ENCODE measurements around the gene C19orf81. TPM values are rescaled to one million over a fixed set of nuclear protein-coding genes. Genes with fewer than 3 reads are reported as not detected.
A peak's percentile ranks its signal among the peaks of the same experiment; 100 is the strongest.

Gene C19orf81
- total and polyA plus RNA-seq, 4 experiments from 2014 or later, result not detected

DNA sequence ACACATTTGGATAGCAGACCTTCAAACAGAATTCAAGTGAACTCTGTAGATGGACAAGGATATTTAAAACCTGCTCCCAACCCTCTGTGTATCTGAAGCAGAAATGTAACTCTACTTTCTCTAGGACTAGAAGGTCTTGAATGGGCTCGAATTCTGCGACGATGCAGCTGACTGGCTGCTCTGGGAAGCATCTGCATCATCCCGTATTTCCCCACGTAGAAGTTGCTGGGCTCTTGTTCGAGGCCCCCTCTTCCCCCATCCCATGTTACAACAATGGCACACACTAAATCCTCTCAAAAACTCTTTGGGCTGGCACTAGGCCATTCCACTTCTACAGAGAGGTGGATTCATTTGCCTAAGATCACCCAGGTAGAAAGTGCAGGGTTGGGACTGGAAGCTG lies 15.0 kb downstream of the C19orf81 start:
- Histone ChIP-seq H3K27ac (ENCODE audit: low read depth, low read length) (no peak overlapping the region), H3K9me3 (ENCODE audit: control insufficient read depth in 1 of 2, low read length in 2 of 2) (no peaks in the 10 kb centered on the region), H3K27me3 (ENCODE audit: insufficient read depth, low read length) (peaks cover 4% of the 10 kb centered on the region), H3K4me3 (ENCODE audit: low read length in 2 of 2) (no peak overlapping the region), H3K4me1 (ENCODE audit: insufficient read depth, low read length) (peaks cover under 1% of the 10 kb centered on the region), H3K36me3 (ENCODE audit: insufficient read depth, low read length) (no peaks in the 10 kb centered on the region)
- POLR2A ChIA-PET (ENCODE audit: partially characterized antibody), result no interaction called here
- CTCF ChIA-PET (ENCODE audit: partially characterized antibody), result no interaction called here
- Mint-ChIP-seq H3K27me3 (peaks cover 23 to 34% of the 10 kb centered on the region in 2 donors), H3K9me3 (peaks cover 0 to 10% (median 4%) of the 10 kb centered on the region in 8 donors), H3K4me1 (peaks cover 0 to 2% (median 0%) of the 10 kb centered on the region in 4 donors), H3K27ac (no peak overlapping the region), H3K4me3 (no peak overlapping the region), H3K36me3 (peaks cover 0 to 1% of the 10 kb centered on the region in 2 donors)
- intact Hi-C loops (cut with micrococcal nuclease), result no loop called here
- DNase-seq, result no peak

- H3K27ac ChIP-seq (ENCODE audit: low read depth, low read length), result no peak overlapping the region
- no peak overlapping the region for H3K27ac Mint-ChIP-seq
- no peaks in the 10 kb centered on the region for H3K27me3 ChIP-seq (ENCODE audit: insufficient read depth, low read length)
- H3K27me3 Mint-ChIP-seq, result peaks cover 26 to 38% of the 10 kb centered on the region in 2 donors
- H3K4me3 Mint-ChIP-seq, result no peak overlapping the region
- no peaks in the 10 kb centered on the region for H3K9me3 ChIP-seq (ENCODE audit: control insufficient read depth in 1 of 2, low read length in 2 of 2)
- H3K36me3 ChIP-seq (ENCODE audit: insufficient read depth, low read length), result no peaks in the 10 kb centered on the region
- H3K4me1 Mint-ChIP-seq, result peaks cover 0 to 4% (median 0%) of the 10 kb centered on the region in 4 donors
- no peak for DNase-seq
- H3K4me1 ChIP-seq (ENCODE audit: insufficient read depth, low read length), result no peaks in the 10 kb centered on the region
- ChIA-PET POLR2A (ENCODE audit: partially characterized antibody) (no interaction called here), CTCF (ENCODE audit: partially characterized antibody) (no interaction called here)
- H3K36me3 Mint-ChIP-seq, result peaks cover 0 to 3% of the 10 kb centered on the region in 2 donors
- intact Hi-C loops (cut with micrococcal nuclease), result no loop called here
- peaks cover 0 to 5% (median 0%) of the 10 kb centered on the region in 8 donors for H3K9me3 Mint-ChIP-seq
- H3K4me3 ChIP-seq (ENCODE audit: low read length in 2 of 2), result no peak overlapping the region
These were observed 17.3 kb downstream of the C19orf81 start for GRCh38 chr19:50666346-50667176.

DNA sequence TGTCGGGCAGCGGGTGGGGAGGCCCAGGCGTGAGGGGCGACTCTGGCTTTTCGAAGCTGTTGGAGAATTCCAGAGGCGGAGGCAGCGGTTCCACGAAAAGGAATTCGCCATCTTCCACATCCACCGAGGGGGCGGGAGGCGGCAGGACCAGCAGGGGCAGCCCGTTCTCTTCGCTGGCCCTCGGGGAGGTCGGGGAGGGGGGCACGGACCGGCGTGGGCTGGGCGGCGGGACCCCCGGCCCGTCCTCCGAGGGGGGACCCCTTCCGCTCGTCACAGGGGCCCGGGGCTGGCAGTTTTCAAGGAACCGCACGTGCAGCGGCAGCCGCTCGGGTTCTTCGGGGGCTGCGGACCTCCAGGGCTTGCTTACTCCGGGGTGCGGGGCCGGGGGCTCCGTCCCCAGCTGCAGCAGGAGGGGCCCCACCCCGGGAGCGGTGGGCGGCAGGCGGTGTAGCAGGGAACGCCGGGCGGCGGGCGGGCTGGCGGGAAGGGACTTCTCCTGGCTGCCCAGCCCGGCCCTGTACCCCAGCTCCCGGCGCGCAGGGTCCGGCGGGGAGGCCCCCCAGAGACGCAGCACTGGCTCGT lies 18.0 kb downstream of the C19orf81 start:
- Mint-ChIP-seq H3K27ac (no peak overlapping the region), H3K9me3 (peaks cover 0 to 5% (median 0%) of the 10 kb centered on the region in 8 donors), H3K27me3 (peaks cover 31 to 37% of the 10 kb centered on the region in 2 donors), H3K4me1 (peaks cover 0 to 4% (median 0%) of the 10 kb centered on the region in 4 donors), H3K36me3 (peaks cover 0 to 3% of the 10 kb centered on the region in 2 donors), H3K4me3 (no peak overlapping the region)
- POLR2A ChIA-PET (ENCODE audit: partially characterized antibody), result no interaction called here
- Histone ChIP-seq H3K9me3 (ENCODE audit: control insufficient read depth in 1 of 2, low read length in 2 of 2) (no peaks in the 10 kb centered on the region), H3K4me3 (ENCODE audit: low read length in 2 of 2) (no peak overlapping the region), H3K4me1 (ENCODE audit: insufficient read depth, low read length) (no peaks in the 10 kb centered on the region), H3K27ac (ENCODE audit: low read depth, low read length) (no peak overlapping the region), H3K36me3 (ENCODE audit: insufficient read depth, low read length) (no peaks in the 10 kb centered on the region), H3K27me3 (ENCODE audit: insufficient read depth, low read length) (no peaks in the 10 kb centered on the region)
- DNase-seq, result no peak
- CTCF ChIA-PET (ENCODE audit: partially characterized antibody), result interaction anchor here (0.6 kb wide), 1 partner anchor 71 kb away, joined by 3 read pairs; no protein-coding TSS in a partner anchor
- intact Hi-C loops (cut with micrococcal nuclease), result no loop called here

- no peaks in the 10 kb centered on the region for H3K27me3 ChIP-seq (ENCODE audit: insufficient read depth, low read length)
- no peaks in the 10 kb centered on the region for H3K4me1 ChIP-seq (ENCODE audit: insufficient read depth, low read length)
- intact Hi-C loops (cut with micrococcal nuclease), result no loop called here
- no peaks in the 10 kb centered on the region for H3K9me3 ChIP-seq (ENCODE audit: control insufficient read depth in 1 of 2, low read length in 2 of 2)
- H3K27ac ChIP-seq (ENCODE audit: low read depth, low read length), result no peak overlapping the region
- DNase-seq, result no peak
- ChIA-PET POLR2A (ENCODE audit: partially characterized antibody) (no interaction called here), CTCF (ENCODE audit: partially characterized antibody) (interaction anchor here (0.6 kb wide), 1 partner anchor 71 kb away, joined by 3 read pairs; no protein-coding TSS in a partner anchor)
- no peaks in the 10 kb centered on the region for H3K36me3 ChIP-seq (ENCODE audit: insufficient read depth, low read length)
- H3K4me3 ChIP-seq (ENCODE audit: low read length in 2 of 2), result no peak overlapping the region
- H3K36me3 Mint-ChIP-seq, result peaks cover 0 to 3% of the 10 kb centered on the region in 2 donors
- peaks cover 0 to 5% (median 0%) of the 10 kb centered on the region in 8 donors for H3K9me3 Mint-ChIP-seq
- H3K27ac Mint-ChIP-seq, result no peak overlapping the region
- H3K27me3 Mint-ChIP-seq, result peaks cover 31 to 37% of the 10 kb centered on the region in 2 donors
- no peak overlapping the region for H3K4me3 Mint-ChIP-seq
- H3K4me1 Mint-ChIP-seq, result peaks cover 0 to 4% (median 0%) of the 10 kb centered on the region in 4 donors
These were observed 18.6 kb downstream of the C19orf81 start for GRCh38 chr19:50667759-50668231.

DNA sequence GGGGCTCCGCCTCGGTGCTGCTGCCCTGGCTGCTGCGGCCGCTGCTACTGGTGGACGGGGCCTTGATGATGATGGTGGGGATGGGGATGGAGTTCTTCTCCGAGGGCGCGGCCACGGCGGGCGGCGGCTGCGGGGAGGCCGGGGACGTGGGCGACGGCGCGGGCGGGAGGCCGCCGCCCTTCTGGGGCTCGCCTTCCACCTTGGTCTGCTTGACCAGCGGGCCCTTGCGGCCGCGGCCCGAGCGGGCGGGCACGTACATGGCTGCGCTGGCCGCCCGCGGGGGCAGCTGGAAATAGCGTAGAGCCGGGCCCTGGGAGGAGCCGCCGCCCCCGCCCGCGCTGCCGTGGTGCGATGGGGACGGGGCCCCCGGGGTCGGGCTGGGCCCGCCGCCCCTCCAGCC lies 19.2 kb downstream of the C19orf81 start:
- peaks cover 0 to 7% (median 0%) of the 10 kb centered on the region in 8 donors for H3K9me3 Mint-ChIP-seq
- no peak overlapping the region for H3K4me3 ChIP-seq (ENCODE audit: low read length in 2 of 2)
- CTCF ChIA-PET (ENCODE audit: partially characterized antibody), result no interaction called here
- no peaks in the 10 kb centered on the region for H3K4me1 ChIP-seq (ENCODE audit: insufficient read depth, low read length)
- peaks cover 0 to 6% (median 0%) of the 10 kb centered on the region in 4 donors for H3K4me1 Mint-ChIP-seq
- H3K9me3 ChIP-seq (ENCODE audit: control insufficient read depth in 1 of 2, low read length in 2 of 2), result no peaks in the 10 kb centered on the region
- no peak overlapping the region for H3K27ac Mint-ChIP-seq
- intact Hi-C loops (cut with micrococcal nuclease), result no loop called here
- H3K4me3 Mint-ChIP-seq, result no peak overlapping the region
- no peaks in the 10 kb centered on the region for H3K27me3 ChIP-seq (ENCODE audit: insufficient read depth, low read length)
- H3K36me3 ChIP-seq (ENCODE audit: insufficient read depth, low read length), result no peaks in the 10 kb centered on the region
- DNase-seq, result no peak
- no peak overlapping the region for H3K27ac ChIP-seq (ENCODE audit: low read depth, low read length)
- peaks cover 32 to 38% of the 10 kb centered on the region in 2 donors for H3K27me3 Mint-ChIP-seq
- POLR2A ChIA-PET (ENCODE audit: partially characterized antibody), result no interaction called here
- peaks cover 0 to 3% of the 10 kb centered on the region in 2 donors for H3K36me3 Mint-ChIP-seq

DNA sequence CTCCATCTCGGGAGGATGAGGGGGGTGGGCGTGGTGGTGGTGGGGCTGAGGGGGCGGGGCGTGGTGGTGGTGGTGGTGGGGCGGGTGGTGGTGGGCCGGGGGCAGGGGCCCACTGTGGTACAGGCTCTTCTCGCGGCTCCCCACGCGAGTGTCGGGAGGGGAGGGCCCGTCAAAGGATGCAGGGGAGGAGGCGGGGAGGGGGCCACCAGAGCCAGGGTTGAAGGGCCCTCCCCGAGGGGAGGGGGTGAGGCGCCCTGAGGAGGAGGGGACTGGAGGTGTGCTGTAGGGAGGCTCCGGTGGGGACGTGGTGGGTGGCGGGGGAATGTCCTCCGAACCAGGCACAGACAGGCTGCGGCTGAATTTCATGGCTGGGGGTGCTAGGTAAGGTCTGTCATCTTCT lies 19.6 kb downstream of the C19orf81 start:
- H3K9me3 Mint-ChIP-seq, result peaks cover 0 to 8% (median 0%) of the 10 kb centered on the region in 8 donors
- peaks cover 0 to 8% (median 0%) of the 10 kb centered on the region in 4 donors for H3K4me1 Mint-ChIP-seq
- Histone ChIP-seq H3K9me3 (ENCODE audit: control insufficient read depth in 1 of 2, low read length in 2 of 2) (no peaks in the 10 kb centered on the region), H3K27ac (ENCODE audit: low read depth, low read length) (no peak overlapping the region), H3K4me3 (ENCODE audit: low read length in 2 of 2) (no peak overlapping the region), H3K36me3 (ENCODE audit: insufficient read depth, low read length) (no peaks in the 10 kb centered on the region), H3K4me1 (ENCODE audit: insufficient read depth, low read length) (no peaks in the 10 kb centered on the region), H3K27me3 (ENCODE audit: insufficient read depth, low read length) (no peaks in the 10 kb centered on the region)
- ChIA-PET CTCF (ENCODE audit: partially characterized antibody) (no interaction called here), POLR2A (ENCODE audit: partially characterized antibody) (no interaction called here)
- H3K36me3 Mint-ChIP-seq, result peaks cover 0 to 3% of the 10 kb centered on the region in 2 donors
- H3K27me3 Mint-ChIP-seq, result peaks cover 33 to 38% of the 10 kb centered on the region in 2 donors
- H3K27ac Mint-ChIP-seq, result no peak overlapping the region
- DNase-seq, result no peak
- peak overlapping the region in 2 of 8 donors; percentile 7 to 31 for H3K4me3 Mint-ChIP-seq
- intact Hi-C loops (cut with micrococcal nuclease), result no loop called here
